Natural killer cell (primary cell): Measurements from ENCODE around the gene TBC1D21. TPM values are rescaled to one million over a fixed set of nuclear protein-coding genes. Genes with fewer than 3 reads are reported as not detected.

Experiments
- ATAC-seq, 3 donors: fragments of 150-1000 bp in 2 of 3; fragments of 200-7000 bp in 1 of 3; cut with Tn5 transposase; 1 replicate in 1 of 3; 2 replicates in 2 of 3; pipeline ENCODE4 v1.10.0; 2021; ENCODE audit warnings: mild to moderate bottlenecking in 2 of 3, moderate library complexity in 2 of 3
- DNase-seq, 2 donors: peaks; one replicate each; pipeline versions ENCODE4 v3.0.0 to v3.0.0-alpha.2; 2013 to 2021; ENCODE audit warnings: mixed read lengths in 1 of 2
- H3K27ac ChIP-seq: one replicate; pipeline ENCODE4 v1.5.1; 2013; ENCODE audit warnings: mild to moderate bottlenecking, low read length
- H3K27me3 ChIP-seq: one replicate; pipeline ENCODE4 v1.6.1; 2013; ENCODE audit warnings: low read length; ENCODE audit not compliant: control insufficient read depth, insufficient read depth
- H3K36me3 ChIP-seq: one replicate; pipeline ENCODE4 v1.6.1; 2013; ENCODE audit warnings: low read length; ENCODE audit not compliant: control insufficient read depth, insufficient read depth
- H3K4me1 ChIP-seq: one replicate; pipeline ENCODE4 v1.6.1; 2013; ENCODE audit warnings: low read length; ENCODE audit not compliant: control insufficient read depth, insufficient read depth
- H3K4me3 ChIP-seq: one replicate; pipeline ENCODE4 v1.5.1; 2013; ENCODE audit warnings: low read length
- H3K9me3 ChIP-seq: one replicate; pipeline ENCODE4 v1.6.1; 2013; ENCODE audit warnings: low read length; ENCODE audit not compliant: control insufficient read depth, insufficient read depth
- H3K27ac Mint-ChIP-seq, 2 donors: one replicate each; pipeline ENCODE4 v1.8.0; 2022; ENCODE audit warnings: mild to moderate bottlenecking in 2 of 2, mixed read lengths in 2 of 2, moderate library complexity in 1 of 2
- H3K27me3 Mint-ChIP-seq, 2 donors: one replicate each; pipeline ENCODE4 v1.8.0; 2022; ENCODE audit warnings: low read depth in 2 of 2, mixed read lengths in 2 of 2
- H3K36me3 Mint-ChIP-seq: one replicate; pipeline ENCODE4 v1.8.0; 2022; ENCODE audit warnings: mixed read lengths
- H3K4me1 Mint-ChIP-seq, 2 donors: one replicate each; pipeline ENCODE4 v1.8.0; 2022; ENCODE audit warnings: mixed read lengths in 2 of 2
- H3K4me3 Mint-ChIP-seq: one replicate; pipeline ENCODE4 v1.8.0; 2022; ENCODE audit warnings: mild to moderate bottlenecking, moderate library complexity, mixed read lengths
- H3K9me3 Mint-ChIP-seq, 2 donors: one replicate each; pipeline ENCODE4 v1.8.0; 2022; ENCODE audit warnings: mixed read lengths in 2 of 2
- CTCF ChIP-seq: fragments of 200-600 bp; IDR thresholded peaks from one replicate; pipeline ENCODE4 v1.8.0; 2022; ENCODE audit warnings: antibody characterized with exemption
- WGBS: methylation state at CpG from one replicate; pipeline ENCODE4 v1.1.7; 2013; ENCODE audit warnings: missing lambda C conversion rate; ENCODE audit not compliant: insufficient coverage; 5-methylcytosine and 5-hydroxymethylcytosine counted together
- intact Hi-C: fragments of 100-400 bp; cut with micrococcal nuclease; formaldehyde crosslinking; loops from one replicate; pipeline ENCODE4 v1.14.2; 2022
- total RNA-seq, 4 donors: library from RNA; stranded (reverse); fragments of 120-200 nt in 1 of 4; gene quantifications; one replicate each; pipeline versions ENCODE4 v1.2.3 to v1.2.4, GENCODE V29; 2013 to 2022

TBC1D21 gene
- total RNA-seq, 3 donors from 2014 or later (not counting 1 experiment from before 2014, with no cell fraction given), result not detected

DNA sequence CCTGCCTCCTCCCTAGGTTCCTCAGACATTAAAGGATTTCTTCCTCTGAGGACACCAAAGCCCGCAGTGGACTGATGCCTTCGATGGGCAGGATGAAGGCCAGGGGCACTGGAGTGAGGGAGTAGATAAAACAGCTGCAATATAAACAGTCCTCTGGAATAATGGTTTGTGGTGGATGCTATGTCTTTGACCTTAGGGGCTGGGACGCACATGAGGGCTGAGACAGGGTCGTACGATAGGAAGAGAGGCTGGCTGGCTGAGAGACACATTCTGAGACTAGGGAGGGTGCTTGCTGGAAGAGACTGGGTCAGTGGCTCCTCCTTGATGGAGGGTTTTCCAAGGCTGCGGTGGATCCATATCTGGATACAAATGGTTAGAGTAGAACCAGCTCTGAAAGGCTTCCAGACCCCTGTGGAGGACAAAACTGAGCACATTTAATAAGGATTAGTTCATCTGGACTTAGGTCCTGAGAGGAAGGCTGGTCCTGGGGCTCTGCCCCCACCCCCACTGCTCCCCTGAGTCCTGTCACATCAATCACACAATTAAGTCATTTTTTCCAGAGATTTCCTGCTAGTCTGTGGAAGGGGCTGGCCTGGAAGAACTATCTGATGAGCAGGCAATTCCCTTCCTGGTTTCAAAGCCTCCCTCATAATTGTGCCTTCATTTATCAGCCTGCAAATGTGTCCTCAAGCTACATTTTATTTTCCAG lies 15.8 kb downstream of the TBC1D21 start:
- no peak for ATAC-seq
- intact Hi-C loops, result no loop called here
- 90% methylated on average over 6 of the region's 6 CpGs for WGBS
- no peak overlapping the region for H3K27ac ChIP-seq
- Mint-ChIP-seq H3K4me1 (no peaks in the 10 kb centered on the region), H3K27ac (no peak overlapping the region), H3K9me3 (no peaks in the 10 kb centered on the region), H3K36me3 (no peaks in the 10 kb centered on the region), H3K27me3 (peaks cover 4 to 12% of the 10 kb centered on the region in 2 donors), H3K4me3 (no peak overlapping the region)
- H3K36me3 ChIP-seq, result no peaks in the 10 kb centered on the region
- TF ChIP-seq CTCF, result no peak
- H3K4me3 ChIP-seq, result no peak overlapping the region
- no peak for DNase-seq
- no peaks in the 10 kb centered on the region for H3K27me3 ChIP-seq
- H3K4me1 ChIP-seq, result no peaks in the 10 kb centered on the region
- H3K9me3 ChIP-seq, result no peaks in the 10 kb centered on the region

- Histone ChIP-seq H3K36me3 (no peaks in the 10 kb centered on the region), H3K4me1 (no peaks in the 10 kb centered on the region), H3K4me3 (no peak overlapping the region), H3K27ac (no peak overlapping the region), H3K27me3 (no peaks in the 10 kb centered on the region), H3K9me3 (no peaks in the 10 kb centered on the region)
- H3K4me3 Mint-ChIP-seq, result no peak overlapping the region
- no peaks in the 10 kb centered on the region for H3K9me3 Mint-ChIP-seq
- H3K36me3 Mint-ChIP-seq, result no peaks in the 10 kb centered on the region
- no peak for TF ChIP-seq CTCF
- DNase-seq (no peak), ATAC-seq (no peak)
- 40% methylated on average over 1 of the region's 1 CpG for WGBS
- H3K27me3 Mint-ChIP-seq, result peaks cover 7 to 12% of the 10 kb centered on the region in 2 donors
- H3K27ac Mint-ChIP-seq, result no peak overlapping the region
- no peaks in the 10 kb centered on the region for H3K4me1 Mint-ChIP-seq
- intact Hi-C loops, result no loop called here
Observed at GRCh38 chr15:73889762-73890124, 16.4 kb downstream of the TBC1D21 start.

GRCh38 chr15:73891328-73892315 lies 18.3 kb downstream of the TBC1D21 start:
- DNase-seq, result no peak
- H3K27me3 ChIP-seq, result no peaks in the 10 kb centered on the region
- no peak for ATAC-seq
- H3K9me3 Mint-ChIP-seq, result no peaks in the 10 kb centered on the region
- no peaks in the 10 kb centered on the region for H3K36me3 ChIP-seq
- no peak overlapping the region for H3K27ac ChIP-seq
- no peak overlapping the region for H3K27ac Mint-ChIP-seq
- WGBS, result 83% methylated on average over 11 of the region's 11 CpGs
- TF ChIP-seq CTCF, result no peak
- H3K36me3 Mint-ChIP-seq, result no peaks in the 10 kb centered on the region
- H3K4me3 Mint-ChIP-seq, result no peak overlapping the region
- H3K4me3 ChIP-seq, result no peak overlapping the region
- no peaks in the 10 kb centered on the region for H3K4me1 ChIP-seq
- no peaks in the 10 kb centered on the region for H3K4me1 Mint-ChIP-seq
- peaks cover 6 to 12% of the 10 kb centered on the region in 2 donors for H3K27me3 Mint-ChIP-seq
- no peaks in the 10 kb centered on the region for H3K9me3 ChIP-seq
- intact Hi-C loops, result no loop called here
